ENCODE data around the gene RALGPS1. TPM values are rescaled to one million over a fixed set of nuclear protein-coding genes. Genes with fewer than 3 reads are reported as not detected.

RALGPS1 gene
- total RNA-seq, 1 experiment from 2014 or later: 28.5 TPM

- Mint-ChIP-seq H3K4me3 (peak overlapping the region; percentile 80), H3K27ac (peak overlapping the region; percentile 63; the same call in 1 of the 2 replicates), H3K36me3 (no peaks in the 10 kb centered on the region), H3K27me3 (ENCODE audit: low read depth) (peaks cover 36% of the 10 kb centered on the region), H3K9me3 (no peaks in the 10 kb centered on the region), H3K4me1 (peaks cover 20% of the 10 kb centered on the region)
- peak; percentile 16 for ATAC-seq
- TF ChIP-seq CBFB (CRISPR knock-in tag; IDR thresholded peaks at IDR 0.05; ENCODE audit: low read depth) (no peak), TEAD1 (CRISPR knock-in tag; IDR thresholded peaks at IDR 0.05) (no peak), ETV6 (CRISPR knock-in tag; IDR thresholded peaks at IDR 0.05) (peak; percentile 38; the same call in 1 of the 2 replicates), TCF7 (CRISPR knock-in tag; IDR thresholded peaks at IDR 0.05; ENCODE audit: low read depth) (no peak), ZNF121 (CRISPR knock-in tag; IDR thresholded peaks at IDR 0.05) (peak; percentile 37; the same call in 1 of the 2 replicates), ZNF416 (CRISPR knock-in tag; IDR thresholded peaks at IDR 0.05) (no peak), PRRX2 (CRISPR knock-in tag; IDR thresholded peaks at IDR 0.05) (0 out of 2 replicates have a peak, but pooled peaks have one; percentile 70), OVOL2 (CRISPR knock-in tag; IDR thresholded peaks at IDR 0.05; ENCODE audit: borderline replicate concordance) (no peak), GRHL2 (CRISPR knock-in tag; IDR thresholded peaks at IDR 0.05; ENCODE audit: insufficient replicate concordance, severe bottlenecking) (no peak), ZNF396 (CRISPR knock-in tag; IDR thresholded peaks at IDR 0.05; ENCODE audit: borderline replicate concordance) (no peak)
- ChIA-PET POLR2A (interaction anchor here (0.9 to 2.0 kb wide), 5 partner anchors 21 to 228 kb away, joined by 3 to 15 read pairs (median 5); partner anchors contain the start of genes ANGPTL2, LRSAM1, RPL12 and SLC2A8), CTCF (interaction anchor here (0.5 to 3.3 kb wide), 30 partner anchors 9 to 511 kb away, joined by 3 to 44 read pairs (median 4); partner anchors contain the start of genes ANGPTL2, SLC2A8, TOR2A and ZNF79)
- DNase-seq (ENCODE audit: low spot score): peak; percentile 69
Observed at GRCh38 chr9:127223810-127224177, 309.2 kb downstream of the RALGPS1 start.

GRCh38 chr9:127224178-127224882, 309.7 kb downstream of the RALGPS1 start:
- POLR2A ChIA-PET: interaction anchor here (0.6 to 2.0 kb wide), 9 partner anchors 21 to 310 kb away, joined by 3 to 15 read pairs (median 4); partner anchors contain the start of genes ANGPTL2, LRSAM1, RALGPS1 and RPL12
- H3K36me3 Mint-ChIP-seq: no peaks in the 10 kb centered on the region
- peaks cover 20% of the 10 kb centered on the region for H3K4me1 Mint-ChIP-seq
- H3K4me3 Mint-ChIP-seq: peak overlapping the region; percentile 80
- no peaks in the 10 kb centered on the region for H3K9me3 Mint-ChIP-seq
- peaks cover 36% of the 10 kb centered on the region for H3K27me3 Mint-ChIP-seq (ENCODE audit: low read depth)
- DNase-seq (ENCODE audit: low spot score) (peak; percentile 99), ATAC-seq (peak; percentile 89)
- peak overlapping the region; percentile 95 for H3K27ac Mint-ChIP-seq
- CTCF ChIA-PET: interaction anchor here (0.6 to 3.3 kb wide), 42 partner anchors 9 to 699 kb away, joined by 3 to 44 read pairs (median 4); partner anchors contain the start of genes ANGPTL2, RALGPS1, SLC2A8 and TOR2A
- TF ChIP-seq E2F5 (CRISPR knock-in tag; IDR thresholded peaks at IDR 0.05) (peak; percentile 55; the same call in 1 of the 2 replicates), FOXP1 (CRISPR knock-in tag; IDR thresholded peaks at IDR 0.05; ENCODE audit: borderline replicate concordance) (peak; percentile 0; the same call in 1 of the 2 replicates), CBFB (CRISPR knock-in tag; IDR thresholded peaks at IDR 0.05; ENCODE audit: low read depth) (peak; percentile 45; the same call in 1 of the 2 replicates), NFATC4 (CRISPR knock-in tag; IDR thresholded peaks at IDR 0.05) (no peak), HMGA2 (CRISPR knock-in tag; IDR thresholded peaks at IDR 0.05) (no peak), ZNF512 (CRISPR knock-in tag; IDR thresholded peaks at IDR 0.05; ENCODE audit: borderline replicate concordance) (no peak), PRDM15 (CRISPR knock-in tag; IDR thresholded peaks at IDR 0.05) (peak; percentile 76), MAX (CRISPR knock-in tag; IDR thresholded peaks at IDR 0.05) (peak; percentile 84), ZNF121 (CRISPR knock-in tag; IDR thresholded peaks at IDR 0.05) (peak; percentile 1; the same call in 1 of the 2 replicates), ZNF232 (CRISPR knock-in tag; IDR thresholded peaks at IDR 0.05) (peak; percentile 64; the same call in 1 of the 2 replicates), CREB1 (CRISPR knock-in tag; IDR thresholded peaks at IDR 0.05) (0 out of 2 replicates have a peak, but pooled peaks have one; percentile 58), SMAD3 (CRISPR knock-in tag; IDR thresholded peaks at IDR 0.05; ENCODE audit: borderline replicate concordance) (0 out of 2 replicates have a peak, but pooled peaks have one; percentile 31), ZMAT4 (CRISPR knock-in tag; IDR thresholded peaks at IDR 0.05) (peak; percentile 21; the same call in 1 of the 2 replicates), TEAD1 (CRISPR knock-in tag; IDR thresholded peaks at IDR 0.05) (peak; percentile 74), IRF1 (CRISPR knock-in tag; IDR thresholded peaks at IDR 0.05) (no peak), TP53 (CRISPR knock-in tag; IDR thresholded peaks at IDR 0.05) (0 out of 2 replicates have a peak, but pooled peaks have one; percentile 24), NFE2L1 (CRISPR knock-in tag; IDR thresholded peaks at IDR 0.05) (peak; percentile 70)
